ENCODE measurements around the gene CALHM5.
A peak's percentile ranks its signal among the peaks of the same experiment; 100 is the strongest.

CALHM5 gene

DNA sequence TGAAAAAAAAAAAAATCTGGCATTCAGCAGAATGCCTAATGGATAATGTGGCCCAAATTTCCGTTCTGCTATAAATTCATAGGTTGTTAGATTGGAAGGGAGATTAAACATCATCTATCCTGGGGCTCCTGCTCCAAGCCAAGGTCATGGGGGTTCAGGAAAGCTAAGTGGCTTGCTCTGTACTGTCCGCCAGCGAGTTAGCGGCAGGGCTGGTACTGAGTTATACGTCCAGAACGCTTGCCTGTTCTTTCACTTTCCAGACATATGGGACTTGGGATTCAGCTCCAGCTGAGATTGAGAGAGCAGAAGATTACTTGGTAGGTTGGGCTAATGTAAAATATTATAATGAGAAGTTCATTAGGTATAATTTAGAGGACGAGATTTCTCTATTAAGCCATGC, 60.7 kb downstream of the CALHM5 start:
- Histone ChIP-seq H3K9me3 (no peaks in the 10 kb centered on the region), H3K4me3 (ENCODE audit: low read depth in 1 of 2, low read length in 1 of 2) (peak overlapping the region; percentile 79 to 80)

More for the DNA sequence above, 60.7 kb downstream of the CALHM5 start:
- H3K27me3 ChIP-seq, result no peaks in the 10 kb centered on the region
- peaks cover 36 to 42% of the 10 kb centered on the region in 2 experiments for H3K4me1 ChIP-seq (ENCODE audit: control insufficient read depth in 1 of 2, insufficient read depth in 1 of 2, low read depth in 1 of 2, low read length in 1 of 2)
- peak overlapping the region; percentile 88 for H3K27ac ChIP-seq
- no peaks in the 10 kb centered on the region for H3K36me3 ChIP-seq
- TF ChIP-seq, protein P1, sequence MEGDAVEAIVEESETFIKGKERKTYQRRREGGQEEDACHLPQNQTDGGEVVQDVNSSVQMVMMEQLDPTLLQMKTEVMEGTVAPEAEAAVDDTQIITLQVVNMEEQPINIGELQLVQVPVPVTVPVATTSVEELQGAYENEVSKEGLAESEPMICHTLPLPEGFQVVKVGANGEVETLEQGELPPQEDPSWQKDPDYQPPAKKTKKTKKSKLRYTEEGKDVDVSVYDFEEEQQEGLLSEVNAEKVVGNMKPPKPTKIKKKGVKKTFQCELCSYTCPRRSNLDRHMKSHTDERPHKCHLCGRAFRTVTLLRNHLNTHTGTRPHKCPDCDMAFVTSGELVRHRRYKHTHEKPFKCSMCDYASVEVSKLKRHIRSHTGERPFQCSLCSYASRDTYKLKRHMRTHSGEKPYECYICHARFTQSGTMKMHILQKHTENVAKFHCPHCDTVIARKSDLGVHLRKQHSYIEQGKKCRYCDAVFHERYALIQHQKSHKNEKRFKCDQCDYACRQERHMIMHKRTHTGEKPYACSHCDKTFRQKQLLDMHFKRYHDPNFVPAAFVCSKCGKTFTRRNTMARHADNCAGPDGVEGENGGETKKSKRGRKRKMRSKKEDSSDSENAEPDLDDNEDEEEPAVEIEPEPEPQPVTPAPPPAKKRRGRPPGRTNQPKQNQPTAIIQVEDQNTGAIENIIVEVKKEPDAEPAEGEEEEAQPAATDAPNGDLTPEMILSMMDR (IDR thresholded peaks at IDR 0.05), result no peak
